Left kidney (tissue), 2 donors: ENCODE measurements around the gene RD3L. TPM values are rescaled to one million over a fixed set of nuclear protein-coding genes. Genes with fewer than 3 reads are reported as not detected.

Experiments used
- DNase-seq: peaks from one replicate; pipeline ENCODE4 v3.0.0-alpha.2; 2013
- polyA plus RNA-seq: library from polyadenylated mRNA; unstranded; fragments of 120-200 nt; gene quantifications from one replicate; pipeline ENCODE4 v1.2.1, GENCODE V29; 2013; ENCODE audit not compliant: insufficient read length

RD3L gene
- polyA plus RNA-seq, 1 donor = not detected

- no peak for DNase-seq
These were observed 45.8 kb downstream of the RD3L start for GRCh38 chr14:103896578-103896977.

GRCh38 chr14:103894723-103895059, 47.6 kb downstream of the RD3L start:
- DNase-seq = no peak

- DNase-seq = no peak
These were observed 48.2 kb downstream of the RD3L start for GRCh38 chr14:103894034-103894722.

- DNase-seq = no peak
These were observed 50.1 kb downstream of the RD3L start for GRCh38 chr14:103892247-103892646.

GRCh38 chr14:103891667-103892215, 50.6 kb downstream of the RD3L start:
- no peak for DNase-seq

- DNase-seq = no peak
These were observed 51.3 kb downstream of the RD3L start for GRCh38 chr14:103890821-103891666.

Other genes with a start within 250 kb of the RD3L start
- gene XRCC3, start 227.1 kb downstream of the RD3L start, polyA plus RNA-seq = 21.1 TPM
- 54.0 TPM for gene ZFYVE21, start 226.7 kb downstream of the RD3L start, polyA plus RNA-seq
- gene PPP1R13B, start 95.0 kb downstream of the RD3L start, polyA plus RNA-seq = 44.3 TPM
- 7.2 TPM for gene TDRD9, start 14.1 kb downstream of the RD3L start, polyA plus RNA-seq
- 12.3 TPM for gene ASPG, start 143.2 kb upstream of the RD3L start, polyA plus RNA-seq
- gene KIF26A, start 196.1 kb upstream of the RD3L start, polyA plus RNA-seq = 6.4 TPM